GM20000 (cell line): ENCODE measurements around the gene CCDC18.

Source experiments
- DNase-seq: peaks from one replicate; pipeline ENCODE4 v3.0.0; 2012; ENCODE audit warnings: low spot score
- CTCF ChIP-seq: IDR thresholded peaks from 2 replicates; pipeline ENCODE4 v1.5.1; 2012; ENCODE audit warnings: mild to moderate bottlenecking, control low read depth; ENCODE audit errors: extremely low read depth, missing control alignments

Gene CCDC18

GRCh38 chr1:93324486-93325464 is 144.3 kb downstream of the CCDC18 start:
- DNase-seq: no peak
- no peak for TF ChIP-seq CTCF
